ENCODE measurements around the gene ACSL5. TPM values are rescaled to one million over a fixed set of nuclear protein-coding genes. Genes with fewer than 3 reads are reported as not detected.
"Not testable (repeated sequence)": the region's sequence is repeated elsewhere in the genome, so short reads cannot be mapped to it uniquely, and the experiment has no call there.

The ACSL5 gene
- total RNA-seq, 2 experiments from 2014 or later = 57.8 to 63.7 TPM

- Mint-ChIP-seq H3K27ac (peak within 1 kb of the TSS; percentile 94), H3K9me3 (no peaks in the 10 kb centered on the region), H3K4me1 (peaks cover 53% of the 10 kb centered on the region), H3K27me3 (no peaks in the 10 kb centered on the region), H3K36me3 (ENCODE audit: low read depth) (peaks cover 25% of the 10 kb centered on the region), H3K4me3 (peak within 1 kb of the TSS; percentile 87)
- peak; percentile 87 for DNase-seq
- POLR2A ChIA-PET = interaction anchor here (0.8 kb wide), 1 partner anchor 71 kb away, joined by 3 read pairs; no protein-coding TSS in a partner anchor
- CTCF ChIA-PET = interaction anchor here (0.6 to 1.8 kb wide), 5 partner anchors 11 to 1720 kb away, joined by 3 to 5 read pairs (median 3); no protein-coding TSS in a partner anchor
Measured at GRCh38 chr10:112446855-112447619, 73.1 kb downstream of the ACSL5 start, which contains the start of the genes VTI1A and ZDHHC6. Gene VTI1A, plus strand, starts transcription at chr10:112447215. Its CDS starts 159 bp downstream, at chr10:112447374. Gene ZDHHC6, minus strand, starts transcription at chr10:112446914. Its CDS starts 1,478 bp downstream, at chr10:112445436.

DNA sequence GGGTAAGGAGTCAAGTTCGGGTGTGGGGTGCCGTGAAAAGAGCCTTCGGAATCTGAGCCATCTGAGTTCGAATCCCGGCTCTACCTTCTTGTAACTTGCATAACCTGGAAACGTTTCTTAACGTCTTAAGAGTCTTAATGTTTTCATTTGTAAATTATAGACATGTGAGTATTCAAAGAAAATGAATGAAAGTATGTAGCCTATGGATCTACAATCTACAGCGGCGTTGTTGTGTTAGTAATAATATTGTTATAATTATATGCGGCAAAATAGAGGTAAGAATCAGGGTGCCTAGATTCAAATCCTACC lies 73.7 kb downstream of the ACSL5 start:
- Mint-ChIP-seq H3K27ac (peak overlapping the region; percentile 94), H3K9me3 (no peaks in the 10 kb centered on the region), H3K4me1 (peaks cover 47% of the 10 kb centered on the region), H3K27me3 (no peaks in the 10 kb centered on the region), H3K4me3 (peak overlapping the region; percentile 87), H3K36me3 (ENCODE audit: low read depth) (peaks cover 23% of the 10 kb centered on the region)
- POLR2A ChIA-PET = interaction anchor here (0.8 kb wide), 1 partner anchor 72 kb away, joined by 3 read pairs; no protein-coding TSS in a partner anchor
- CTCF ChIA-PET = interaction anchor here (0.8 to 1.8 kb wide), 4 partner anchors 11 to 19 kb away, joined by 3 to 5 read pairs (median 4); no protein-coding TSS in a partner anchor
- DNase-seq = no peak

- Mint-ChIP-seq H3K36me3 (ENCODE audit: low read depth) (peaks cover 21% of the 10 kb centered on the region), H3K9me3 (no peaks in the 10 kb centered on the region), H3K4me3 (peak overlapping the region; percentile 87), H3K27me3 (no peaks in the 10 kb centered on the region), H3K4me1 (peaks cover 40% of the 10 kb centered on the region), H3K27ac (no peak overlapping the region)
- POLR2A ChIA-PET = interaction anchor here (0.7 kb wide), 1 partner anchor 1918 kb away, joined by 6 read pairs; no protein-coding TSS in a partner anchor
- DNase-seq = no peak
- CTCF ChIA-PET = interaction anchor here (1.1 to 1.4 kb wide), 2 partner anchors 12 to 17 kb away, joined by 3 read pairs; no protein-coding TSS in a partner anchor
Measured at GRCh38 chr10:112448888-112449287, 75.0 kb downstream of the ACSL5 start.

- Mint-ChIP-seq H3K9me3 (no peaks in the 10 kb centered on the region), H3K4me3 (no peak overlapping the region), H3K4me1 (peaks cover 5% of the 10 kb centered on the region), H3K27me3 (no peaks in the 10 kb centered on the region), H3K36me3 (ENCODE audit: low read depth) (peaks cover 2% of the 10 kb centered on the region), H3K27ac (no peak overlapping the region)
- CTCF ChIA-PET = interaction anchor here (0.8 to 1.8 kb wide), 2 partner anchors 17 to 21 kb away, joined by 3 to 7 read pairs; no protein-coding TSS in a partner anchor
- no peak for DNase-seq
- POLR2A ChIA-PET = no interaction called here
Measured at GRCh38 chr10:112454910-112455779, 81.2 kb downstream of the ACSL5 start.

- Mint-ChIP-seq H3K9me3 (no peaks in the 10 kb centered on the region), H3K4me3 (no peak overlapping the region), H3K27me3 (no peaks in the 10 kb centered on the region), H3K27ac (no peak overlapping the region), H3K4me1 (peaks cover 7% of the 10 kb centered on the region), H3K36me3 (ENCODE audit: low read depth) (peaks cover 5% of the 10 kb centered on the region)
- no peak for DNase-seq
- ChIA-PET CTCF (interaction anchor here (0.9 to 1.8 kb wide), 2 partner anchors 14 to 16 kb away, joined by 3 to 7 read pairs; no protein-coding TSS in a partner anchor), POLR2A (no interaction called here)
Measured at GRCh38 chr10:112456533-112456932, 82.6 kb downstream of the ACSL5 start.

DNA sequence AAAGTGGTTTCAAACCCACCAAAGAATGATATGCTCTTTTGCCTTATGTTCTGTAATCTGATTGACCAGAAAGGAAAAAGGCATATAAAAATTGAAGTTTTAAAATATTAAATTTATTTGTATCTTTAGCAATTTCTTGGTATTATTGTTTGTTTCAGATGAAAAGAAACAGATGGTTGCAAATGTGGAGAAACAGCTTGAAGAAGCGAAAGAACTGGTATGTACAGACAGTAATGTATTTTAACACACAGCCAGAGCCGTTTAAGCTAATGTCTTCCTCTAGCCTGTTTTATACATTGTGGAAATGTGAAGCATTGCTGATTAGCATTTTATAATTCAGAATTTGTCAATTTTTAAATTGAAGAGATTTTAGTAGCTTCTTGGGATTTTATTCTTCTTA lies 86.5 kb downstream of the ACSL5 start:
- CTCF ChIA-PET = interaction anchor here (1.1 kb wide), 1 partner anchor 12 kb away, joined by 3 read pairs; no protein-coding TSS in a partner anchor
- H3K9me3 Mint-ChIP-seq = peaks cover 2% of the 10 kb centered on the region
- peaks cover 9% of the 10 kb centered on the region for H3K4me1 Mint-ChIP-seq
- H3K36me3 Mint-ChIP-seq (ENCODE audit: low read depth) = peaks cover 32% of the 10 kb centered on the region
- no peak overlapping the region for H3K4me3 Mint-ChIP-seq
- no peak for DNase-seq
- POLR2A ChIA-PET = no interaction called here
- H3K27me3 Mint-ChIP-seq = no peaks in the 10 kb centered on the region
- no peak overlapping the region for H3K27ac Mint-ChIP-seq

DNA sequence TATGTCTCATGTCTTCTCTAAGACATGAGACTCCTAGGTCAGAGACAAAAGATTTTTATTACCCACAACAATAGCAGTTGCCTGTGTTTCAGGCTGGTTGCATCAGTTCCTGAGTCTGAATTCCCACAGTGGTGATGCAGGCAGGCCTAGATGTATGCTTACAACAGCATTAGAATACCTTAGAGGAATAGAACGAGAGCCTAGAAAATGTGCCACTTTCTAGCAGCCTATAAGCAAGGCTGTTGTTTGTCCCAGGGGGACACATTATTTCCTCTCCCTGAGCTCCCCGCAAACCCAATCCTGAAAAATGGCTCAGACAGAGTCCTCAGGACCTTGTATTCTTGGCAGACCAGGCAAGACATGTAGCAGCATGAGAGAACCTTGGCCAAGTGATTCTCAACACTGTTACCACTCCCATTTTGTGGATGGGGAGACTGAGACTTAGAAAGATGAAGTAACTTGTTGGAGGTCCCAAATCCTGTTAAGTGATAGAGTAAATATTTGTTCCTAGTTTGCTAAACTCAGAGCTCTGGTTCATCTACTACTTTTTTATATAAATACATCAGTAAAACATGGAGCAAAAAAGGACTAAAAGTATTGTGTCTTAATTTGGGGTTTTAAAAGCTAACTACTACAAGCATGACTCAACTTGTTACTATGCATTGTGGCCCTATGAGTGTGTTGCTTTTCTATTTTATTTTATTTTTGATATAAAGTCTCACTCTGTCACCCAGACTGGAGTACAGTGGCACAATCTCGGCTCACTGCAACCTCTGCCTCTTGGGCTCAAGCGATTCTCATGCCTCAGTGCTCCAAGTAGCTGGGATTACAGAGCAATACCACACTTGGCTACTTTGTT lies 87.3 kb downstream of the ACSL5 start:
- H3K27me3 Mint-ChIP-seq = no peaks in the 10 kb centered on the region

DNA sequence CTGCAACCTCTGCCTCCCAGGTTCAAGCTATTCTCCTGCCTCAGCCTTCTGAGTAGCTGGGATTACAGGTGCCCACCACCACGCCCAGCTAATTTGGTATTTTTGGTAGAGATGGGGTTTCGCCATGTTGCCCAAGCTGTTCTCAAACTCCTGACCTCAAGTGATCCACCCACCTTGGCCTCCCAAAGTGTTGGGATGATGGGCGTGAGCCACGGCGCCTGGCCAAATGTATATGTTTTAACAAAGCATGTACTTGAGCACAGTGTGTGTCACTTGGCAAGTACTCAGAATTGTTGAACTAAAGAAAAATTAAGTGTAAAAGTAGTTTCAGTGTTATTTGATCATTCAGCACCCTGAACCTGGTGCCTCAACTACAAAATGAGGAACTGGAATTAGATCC lies 90.2 kb downstream of the ACSL5 start:
- peaks cover 39% of the 10 kb centered on the region for H3K36me3 Mint-ChIP-seq (ENCODE audit: low read depth)
- H3K9me3 Mint-ChIP-seq, H3K4me1 Mint-ChIP-seq, DNase-seq, H3K4me3 Mint-ChIP-seq, H3K27me3 Mint-ChIP-seq, POLR2A ChIA-PET, H3K27ac Mint-ChIP-seq: not testable (repeated sequence)
- CTCF ChIA-PET = interaction anchor here (1.3 to 2.2 kb wide), 2 partner anchors 22 to 52 kb away, joined by 3 to 4 read pairs; no protein-coding TSS in a partner anchor

More for the DNA sequence above, 87.3 kb downstream of the ACSL5 start:
- ChIA-PET CTCF (interaction anchor here (1.1 to 1.3 kb wide), 2 partner anchors 11 to 12 kb away, joined by 3 read pairs; no protein-coding TSS in a partner anchor), POLR2A (no interaction called here)
- Mint-ChIP-seq H3K4me3 (no peak overlapping the region), H3K4me1 (peaks cover 8% of the 10 kb centered on the region), H3K27ac (no peak overlapping the region), H3K36me3 (ENCODE audit: low read depth) (peaks cover 34% of the 10 kb centered on the region), H3K9me3 (peaks cover 2% of the 10 kb centered on the region)
- DNase-seq = no peak

DNA sequence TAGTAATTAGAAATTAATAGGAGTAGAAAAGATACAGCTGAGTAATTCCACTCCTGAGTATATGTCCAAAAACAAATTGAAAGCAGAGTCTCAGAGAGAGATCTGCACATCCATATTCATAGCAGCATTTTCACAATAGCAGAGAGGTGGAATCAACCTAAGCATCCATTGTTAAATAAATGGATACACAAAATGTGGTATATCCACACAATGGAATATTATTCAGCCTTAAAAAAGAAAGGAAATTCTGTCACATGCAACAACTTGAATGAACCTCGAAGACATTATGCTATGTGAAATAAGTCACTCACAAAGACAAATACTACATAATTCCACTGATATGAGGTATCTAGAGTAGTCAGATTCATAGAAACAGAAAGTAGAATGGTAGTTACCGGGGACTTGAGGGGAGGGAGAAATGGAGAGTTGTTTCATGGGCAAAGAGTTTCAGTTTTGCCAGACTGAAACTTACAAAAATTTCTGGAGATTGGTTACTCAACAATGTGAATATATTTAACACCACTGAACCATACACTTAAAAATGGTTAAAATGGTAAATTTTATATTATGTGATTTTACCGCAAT lies 91.5 kb downstream of the ACSL5 start:
- H3K27me3 Mint-ChIP-seq = no peaks in the 10 kb centered on the region
- POLR2A ChIA-PET = no interaction called here

DNA sequence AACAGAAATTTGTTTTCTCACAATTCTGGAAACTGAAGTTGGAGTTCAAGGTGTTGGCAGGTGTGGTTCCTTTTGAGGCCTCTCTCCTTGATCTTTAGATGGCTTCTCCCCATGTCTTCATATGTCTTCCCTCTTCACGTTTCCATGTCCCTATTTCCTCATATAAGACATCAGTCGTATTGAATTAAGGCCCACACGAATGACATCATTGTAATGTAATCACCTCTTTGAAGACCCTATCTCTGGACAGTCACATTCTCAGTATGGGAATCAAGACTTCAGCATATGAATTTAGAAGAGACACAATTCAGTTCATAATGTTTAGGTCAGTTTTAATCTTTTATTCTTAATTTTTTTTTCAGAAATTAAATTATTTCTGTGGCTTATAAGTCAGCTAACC lies 92.9 kb downstream of the ACSL5 start:
- no peaks in the 10 kb centered on the region for H3K27me3 Mint-ChIP-seq
- CTCF ChIA-PET = interaction anchor here (1.2 kb wide), 1 partner anchor 20 kb away, joined by 3 read pairs; the partner anchor contains the start of genes VTI1A and ZDHHC6
- POLR2A ChIA-PET = no interaction called here

More for the DNA sequence above, 91.5 kb downstream of the ACSL5 start:
- CTCF ChIA-PET = no interaction called here
- peaks cover 8% of the 10 kb centered on the region for H3K4me1 Mint-ChIP-seq
- H3K27ac Mint-ChIP-seq = no peak overlapping the region
- H3K36me3 Mint-ChIP-seq (ENCODE audit: low read depth) = peaks cover 39% of the 10 kb centered on the region
- H3K4me3 Mint-ChIP-seq = no peak overlapping the region
- H3K9me3 Mint-ChIP-seq = peaks cover 2% of the 10 kb centered on the region
- no peak for DNase-seq

DNA sequence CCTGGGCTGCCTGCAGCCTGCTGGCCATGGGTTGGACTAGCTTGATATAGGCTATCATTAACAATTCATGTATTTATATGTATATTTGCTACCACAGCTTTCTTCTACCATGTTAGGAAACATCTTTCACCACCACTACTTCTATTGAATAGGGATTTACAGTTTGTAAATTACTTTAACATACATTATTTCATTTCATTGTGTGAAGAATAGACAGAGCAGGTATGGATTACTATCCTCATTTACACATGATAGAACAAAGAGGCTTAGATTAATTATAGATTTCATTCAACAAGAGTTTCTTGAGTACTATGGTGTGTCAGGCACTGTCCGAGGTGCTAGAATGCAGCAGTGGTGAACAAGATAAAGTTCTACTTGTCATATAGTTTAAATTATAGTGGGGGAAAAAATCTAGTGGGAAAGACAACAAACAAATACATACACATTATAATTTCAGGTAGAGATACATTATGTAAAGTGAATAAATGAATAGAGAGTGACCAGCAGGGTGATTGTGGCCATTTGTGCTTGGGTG lies 93.7 kb downstream of the ACSL5 start:
- ChIA-PET CTCF (no interaction called here), POLR2A (no interaction called here)
- no peak overlapping the region for H3K27ac Mint-ChIP-seq
- no peak overlapping the region for H3K4me3 Mint-ChIP-seq
- no peaks in the 10 kb centered on the region for H3K27me3 Mint-ChIP-seq
- H3K4me1 Mint-ChIP-seq = peaks cover 8% of the 10 kb centered on the region
- peaks cover 2% of the 10 kb centered on the region for H3K9me3 Mint-ChIP-seq
- peaks cover 28% of the 10 kb centered on the region for H3K36me3 Mint-ChIP-seq (ENCODE audit: low read depth)
- DNase-seq = no peak

More for the DNA sequence above, 92.9 kb downstream of the ACSL5 start:
- Mint-ChIP-seq H3K27ac (no peak overlapping the region), H3K4me1 (peaks cover 5% of the 10 kb centered on the region), H3K36me3 (ENCODE audit: low read depth) (peaks cover 32% of the 10 kb centered on the region), H3K4me3 (no peak overlapping the region), H3K9me3 (peaks cover 2% of the 10 kb centered on the region)
- no peak for DNase-seq
